Fibroblast of skin of left quadriceps (primary cell): ENCODE results near the gene MRPS15.

Experiments used
- DNase-seq, 2 experiments: peaks; one replicate each; pipeline ENCODE4 v3.0.0-alpha.2; 2013; ENCODE audit warnings: low read depth in 2 of 2

The MRPS15 gene

GRCh38 chr1:36458910-36459309 is 5.3 kb downstream of the MRPS15 start:
- no peak for DNase-seq

GRCh38 chr1:36457691-36458090 is 6.5 kb downstream of the MRPS15 start:
- no peak for DNase-seq

GRCh38 chr1:36456391-36456928 is 7.7 kb downstream of the MRPS15 start:
- no peak for DNase-seq

GRCh38 chr1:36455386-36455785 is 8.8 kb downstream of the MRPS15 start:
- no peak for DNase-seq

- DNase-seq = no peak
These were observed 10.4 kb downstream of the MRPS15 start for GRCh38 chr1:36453600-36454388.

GRCh38 chr1:36453051-36453450 is 11.1 kb downstream of the MRPS15 start:
- no peak for DNase-seq

GRCh38 chr1:36450919-36451305 is 13.3 kb downstream of the MRPS15 start:
- no peak for DNase-seq

- peak; percentile 87 to 89 for DNase-seq
These were observed 13.8 kb downstream of the MRPS15 start, which contains the start of gene OSCP1 for GRCh38 chr1:36450270-36450918. Gene OSCP1 (minus strand): TSS chr1:36450451. CDS start chr1:36450369, 82 bp downstream.

GRCh38 chr1:36448530-36449056 is 15.6 kb downstream of the MRPS15 start:
- no peak for DNase-seq

GRCh38 chr1:36447450-36447849 is 16.7 kb downstream of the MRPS15 start:
- DNase-seq = no peak

GRCh38 chr1:36446746-36447145 is 17.4 kb downstream of the MRPS15 start:
- DNase-seq = no peak

GRCh38 chr1:36446271-36446670 is 17.9 kb downstream of the MRPS15 start:
- no peak for DNase-seq

- no peak for DNase-seq
These were observed 20.9 kb downstream of the MRPS15 start for GRCh38 chr1:36443297-36443696.

GRCh38 chr1:36442337-36442736 is 21.8 kb downstream of the MRPS15 start:
- DNase-seq = no peak

- no peak for DNase-seq
These were observed 23.5 kb downstream of the MRPS15 start for GRCh38 chr1:36440646-36441045.

GRCh38 chr1:36440044-36440443 is 24.1 kb downstream of the MRPS15 start:
- DNase-seq = no peak

GRCh38 chr1:36438715-36439114 is 25.5 kb downstream of the MRPS15 start:
- DNase-seq = no peak

GRCh38 chr1:36436821-36437220 is 27.4 kb downstream of the MRPS15 start:
- DNase-seq = no peak

GRCh38 chr1:36433102-36433501 is 31.1 kb downstream of the MRPS15 start:
- no peak for DNase-seq

GRCh38 chr1:36432616-36433015 is 31.6 kb downstream of the MRPS15 start:
- DNase-seq = no peak

GRCh38 chr1:36425791-36426190 is 38.4 kb downstream of the MRPS15 start:
- DNase-seq = no peak

GRCh38 chr1:36421649-36422048 is 42.5 kb downstream of the MRPS15 start:
- no peak for DNase-seq

- peak; percentile 54 to 55 for DNase-seq
These were observed 43.3 kb downstream of the MRPS15 start for GRCh38 chr1:36420836-36421317.
